Measurements from ENCODE around the gene SLC13A5. TPM values are rescaled to one million over a fixed set of nuclear protein-coding genes. Genes with fewer than 3 reads are reported as not detected.
"Not testable (repeated sequence)": the region's sequence is repeated elsewhere in the genome, so short reads cannot be mapped to it uniquely, and the experiment has no call there.

SLC13A5 gene
- total and polyA plus RNA-seq, 10 of the 15 experiments (the other 5 are each of a cell fraction or from before 2014, with no cell fraction given), result 0.23 TPM; not detected in 9

GRCh38 chr17:6666077-6666521 is 47.1 kb downstream of the SLC13A5 start (continued):
- TF ChIP-seq RAD21 (IDR thresholded peaks at IDR 0.05; ENCODE audit: insufficient read depth, low read depth, low read length), result peak; percentile 98
- TF ChIP-seq STAT1 (conservative IDR thresholded peaks at IDR 0.05), result peak; percentile 66; the same call in 1 of the 2 replicates
- peak; percentile 71 for TF ChIP-seq RUNX3 (IDR thresholded peaks at IDR 0.05; ENCODE audit: low read length)
- TF ChIP-seq IRF4 (IDR thresholded peaks at IDR 0.05; ENCODE audit: low read depth, low read length), result no peak
- peak; percentile 65 for TF ChIP-seq YY1 (IDR thresholded peaks at IDR 0.05; ENCODE audit: low read depth, low read length)
- peak; percentile 86 to 96 (median 92) for TF ChIP-seq CTCF (IDR thresholded peaks at IDR 0.05 in 2 of 3, conservative IDR thresholded peaks at IDR 0.05 in 1 of 3; ENCODE audit: control insufficient read depth in 2 of 3, extremely low read depth in 1 of 3, insufficient read depth in 1 of 3, low read depth in 3 of 3, low read length in 3 of 3)
- TF ChIP-seq SMARCA5 (IDR thresholded peaks at IDR 0.05), result 0 out of 2 replicates have a peak, but pooled peaks have one; percentile 18
- no peak for TF ChIP-seq CHD4 (IDR thresholded peaks at IDR 0.05)

GRCh38 chr17:6663200-6663599 is 50.0 kb downstream of the SLC13A5 start:
- FAIRE-seq; BruUV-seq (replicated peaks); H3K27me3 ChIP-seq (replicated peaks in 1 of 2; ENCODE audit: control insufficient read depth in 2 of 2, insufficient read depth in 2 of 2, low read length in 1 of 2); ATAC-seq; H3K4me2 ChIP-seq (ENCODE audit: control insufficient read depth, insufficient read depth); H2AFZ ChIP-seq (ENCODE audit: control insufficient read depth, low read depth, low read length); H3K4me3 ChIP-seq; DNase-seq (ENCODE audit: low read depth, low spot score); SMC1A ChIA-PET (ENCODE audit: uncharacterized antibody, unreplicated experiment); H3K36me3 ChIP-seq (ENCODE audit: control insufficient read depth in 2 of 2, insufficient read depth in 2 of 2, low read length in 1 of 2); H3K9ac ChIP-seq (ENCODE audit: control insufficient read depth, insufficient read depth, low read length); H3K9me3 ChIP-seq (replicated peaks; ENCODE audit: control insufficient read depth, insufficient read depth, low read length); H4K20me1 ChIP-seq (ENCODE audit: control insufficient read depth, insufficient read depth); H3K79me2 ChIP-seq (ENCODE audit: control insufficient read depth, insufficient read depth, low read length); POLR2A ChIA-PET; in situ Hi-C loops (cut with MboI); RAD21 ChIA-PET (ENCODE audit: unreplicated experiment); H3K27ac ChIP-seq (ENCODE audit: control insufficient read depth, insufficient read depth): not testable (repeated sequence)
- H3K4me1 ChIP-seq (ENCODE audit: control insufficient read depth, insufficient read depth, low read length), result peaks cover 18% of the 10 kb centered on the region
- intact Hi-C loops (cut with micrococcal nuclease; ENCODE audit: unreplicated experiment), result loop anchor here (10.0 kb wide), 1 partner anchor 92 kb away; the partner anchor contains the start of gene XAF1
- WGBS (ENCODE audit: insufficient coverage, insufficient replicate concordance, low lambda C conversion rate, missing lambda C conversion rate), result 99% methylated on average over 14 of the region's 14 CpGs
- CTCF ChIA-PET, result interaction anchor here (0.7 to 2.0 kb wide), 6 partner anchors 64 to 386 kb away, joined by 3 to 7 read pairs (median 3); partner anchors contain the start of gene XAF1
